Measurements from ENCODE around the gene MTRFR.

The MTRFR gene

DNA sequence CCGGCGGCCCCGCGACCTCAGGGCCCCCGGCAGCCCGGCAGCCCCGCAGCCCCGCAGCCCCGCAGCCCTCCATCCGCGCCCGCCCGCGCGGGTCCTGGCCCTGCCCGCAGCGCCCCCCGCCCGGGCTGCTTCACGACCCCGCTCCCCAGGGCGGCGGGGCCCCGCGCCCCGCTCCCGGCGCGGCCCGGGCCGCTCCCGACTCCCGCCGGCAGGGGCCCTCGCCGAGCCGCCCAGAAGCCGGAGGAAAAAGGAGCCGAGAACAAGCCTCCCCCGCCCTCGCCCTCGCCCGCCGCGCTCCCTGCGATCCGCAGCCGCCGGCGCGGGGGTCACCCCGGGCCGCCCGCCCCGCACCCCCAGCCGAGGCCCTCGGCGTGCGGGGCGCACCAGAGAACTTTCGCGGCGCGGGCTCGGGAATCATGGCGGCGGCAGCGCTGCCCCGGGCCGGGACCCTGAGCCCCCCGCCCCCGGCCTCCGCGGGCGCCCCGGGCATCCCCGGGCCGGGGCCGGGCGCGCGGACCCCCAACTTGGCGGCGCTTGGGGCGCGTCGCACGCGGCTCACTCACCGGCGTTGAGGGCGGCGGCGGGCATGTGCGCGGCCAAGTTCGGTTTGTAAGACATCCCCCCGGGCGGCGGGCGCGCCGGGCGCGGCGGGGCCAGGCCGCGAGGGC, 37.9 kb downstream of the MTRFR start:
- peak; percentile 79 for TF ChIP-seq CTCF (IDR thresholded peaks at IDR 0.05; ENCODE audit: borderline replicate concordance, control extremely low read depth, extremely low read depth, insufficient read depth, missing control alignments)
- in situ Hi-C loops (cut with MboI; ENCODE audit: low sequenced_read_pairs, unreplicated experiment) = no loop called here
- peak; percentile 92 for DNase-seq (ENCODE audit: low spot score)

DNA sequence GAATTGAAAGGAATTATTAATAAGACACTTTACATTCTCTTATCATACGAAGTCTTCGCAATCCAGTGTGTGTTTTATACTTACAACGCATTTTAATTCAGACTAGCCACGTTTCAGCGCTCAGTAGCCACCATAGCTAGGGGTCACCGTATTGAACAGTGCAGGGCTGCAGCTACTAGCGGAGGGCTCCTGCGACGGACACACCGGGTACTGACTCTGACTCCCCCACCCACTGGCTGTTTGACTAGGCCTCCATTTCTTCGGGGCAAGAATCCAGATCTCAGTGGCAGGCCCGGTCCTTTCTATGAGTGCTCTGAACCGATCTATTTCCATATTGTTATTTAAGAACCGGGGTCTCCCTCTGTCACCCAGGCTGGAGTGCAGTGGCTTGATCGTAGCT, 39.9 kb downstream of the MTRFR start:
- no peak for TF ChIP-seq CTCF (IDR thresholded peaks at IDR 0.05; ENCODE audit: borderline replicate concordance, control extremely low read depth, extremely low read depth, insufficient read depth, missing control alignments)
- no peak for DNase-seq (ENCODE audit: low spot score)
- in situ Hi-C loops (cut with MboI; ENCODE audit: low sequenced_read_pairs, unreplicated experiment) = no loop called here

DNA sequence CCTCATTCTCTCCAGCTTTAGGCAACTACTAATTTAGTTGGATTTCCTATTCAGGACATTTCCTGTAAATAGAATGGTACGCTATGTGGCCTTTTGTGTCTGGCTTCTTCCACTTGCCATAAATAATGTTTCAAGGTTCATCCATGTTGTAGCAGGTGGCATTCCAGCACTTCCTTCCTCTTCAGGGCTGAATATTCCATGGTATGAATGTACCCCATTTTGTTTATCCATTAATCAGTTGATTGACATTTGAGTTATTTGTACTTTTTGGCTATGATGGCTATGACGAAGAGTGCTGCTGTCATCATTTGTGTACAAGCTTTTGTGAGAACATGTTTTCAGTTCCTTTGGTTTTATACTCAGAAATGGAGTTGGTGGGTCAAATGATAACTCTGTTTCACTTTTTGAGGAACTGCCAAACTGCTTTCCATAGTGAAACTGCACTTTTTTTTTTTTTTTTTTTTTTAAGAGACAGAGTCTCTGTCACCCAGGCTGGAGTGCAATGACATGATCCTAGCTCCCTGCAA, 44.9 kb downstream of the MTRFR start:
- in situ Hi-C loops (cut with MboI; ENCODE audit: low sequenced_read_pairs, unreplicated experiment) = no loop called here
- DNase-seq (ENCODE audit: low spot score) = peak; percentile 78
- TF ChIP-seq CTCF (IDR thresholded peaks at IDR 0.05; ENCODE audit: borderline replicate concordance, control extremely low read depth, extremely low read depth, insufficient read depth, missing control alignments) = no peak

GRCh38 chr12:123280971-123281370, 47.7 kb downstream of the MTRFR start:
- DNase-seq (ENCODE audit: low spot score) = no peak
- no peak for TF ChIP-seq CTCF (IDR thresholded peaks at IDR 0.05; ENCODE audit: borderline replicate concordance, control extremely low read depth, extremely low read depth, insufficient read depth, missing control alignments)

DNA sequence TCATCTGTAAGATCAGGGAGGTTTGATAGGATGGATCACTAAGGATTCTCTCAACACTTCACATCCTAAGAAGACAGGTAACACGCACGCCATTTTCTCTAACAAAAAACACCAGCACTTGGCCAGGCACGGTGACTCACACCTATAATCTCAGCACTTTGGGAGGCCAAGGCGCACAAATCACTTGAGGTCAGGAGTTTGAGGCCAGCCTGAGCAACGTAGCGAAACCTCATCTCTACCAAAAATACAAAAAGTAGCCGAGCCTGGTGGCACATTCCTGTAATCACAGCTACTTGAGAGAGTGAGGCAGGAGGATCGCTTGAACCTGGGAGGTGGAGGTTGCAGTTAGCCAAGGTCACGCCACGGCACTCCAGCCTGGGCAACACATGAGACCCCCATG, 48.9 kb downstream of the MTRFR start:
- in situ Hi-C loops (cut with MboI; ENCODE audit: low sequenced_read_pairs, unreplicated experiment) = no loop called here
- TF ChIP-seq CTCF (IDR thresholded peaks at IDR 0.05; ENCODE audit: borderline replicate concordance, control extremely low read depth, extremely low read depth, insufficient read depth, missing control alignments) = no peak
- DNase-seq (ENCODE audit: low spot score) = no peak

More at GRCh38 chr12:123280971-123281370, 47.7 kb downstream of the MTRFR start:
- in situ Hi-C loops (cut with MboI; ENCODE audit: low sequenced_read_pairs, unreplicated experiment) = no loop called here

DNA sequence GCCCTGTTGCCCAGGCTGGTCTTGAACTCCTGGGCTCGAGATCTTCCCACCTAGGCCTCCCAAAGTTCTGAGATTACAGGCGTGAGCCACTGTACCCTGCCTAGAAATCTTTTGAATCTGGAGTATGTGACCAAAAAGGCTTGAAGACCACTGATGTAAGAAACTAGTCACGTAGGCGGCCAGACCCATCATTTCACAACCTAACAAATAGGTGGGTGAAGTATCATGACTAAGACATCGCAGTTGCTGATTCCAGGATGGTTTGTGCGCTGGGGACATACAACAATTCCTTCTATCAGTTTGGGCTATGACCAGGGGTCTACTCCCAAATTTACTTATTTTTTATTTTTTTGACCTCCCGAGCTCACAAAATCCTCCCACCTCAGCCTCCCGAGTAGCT, 50.2 kb downstream of the MTRFR start:
- in situ Hi-C loops (cut with MboI; ENCODE audit: low sequenced_read_pairs, unreplicated experiment) = no loop called here
- no peak for TF ChIP-seq CTCF (IDR thresholded peaks at IDR 0.05; ENCODE audit: borderline replicate concordance, control extremely low read depth, extremely low read depth, insufficient read depth, missing control alignments)
- no peak for DNase-seq (ENCODE audit: low spot score)

All from GM13976 (cell line).